Suprapubic skin (tissue), 4 donors: Measurements from ENCODE around the gene LACRT.

Experiments
- POLR2A ChIP-seq, 2 donors: fragments of 450-650 bp; IDR thresholded peaks; one replicate each; pipeline ENCODE4 v1.6.1; 2017; ENCODE audit warnings: antibody characterized with exemption in 2 of 2, mild to moderate bottlenecking in 2 of 2, moderate library complexity in 2 of 2
- POLR2AphosphoS5 ChIP-seq, 3 donors: sonication (generic); formaldehyde crosslinking; IDR thresholded peaks; one replicate each; pipeline ENCODE4 v1.6.1; 2017; ENCODE audit warnings: antibody characterized with exemption in 3 of 3
- TF ChIP-seq, protein P1 (sequence below), 2 donors: fragments of 200-600 bp in 1 of 2; fragments of 450-650 bp in 1 of 2; sonication (generic) in 1 of 2; IDR thresholded peaks; one replicate each; pipeline ENCODE4 v1.5.1; 2016 to 2019; ENCODE audit warnings: antibody characterized with exemption in 2 of 2, mild to moderate bottlenecking in 1 of 2, moderate library complexity in 1 of 2

GRCh38 chr12:54603872-54604271 is 30.8 kb downstream of the LACRT start:
- TF ChIP-seq POLR2A (IDR thresholded peaks at IDR 0.05), result no peak
- TF ChIP-seq, protein P1, sequence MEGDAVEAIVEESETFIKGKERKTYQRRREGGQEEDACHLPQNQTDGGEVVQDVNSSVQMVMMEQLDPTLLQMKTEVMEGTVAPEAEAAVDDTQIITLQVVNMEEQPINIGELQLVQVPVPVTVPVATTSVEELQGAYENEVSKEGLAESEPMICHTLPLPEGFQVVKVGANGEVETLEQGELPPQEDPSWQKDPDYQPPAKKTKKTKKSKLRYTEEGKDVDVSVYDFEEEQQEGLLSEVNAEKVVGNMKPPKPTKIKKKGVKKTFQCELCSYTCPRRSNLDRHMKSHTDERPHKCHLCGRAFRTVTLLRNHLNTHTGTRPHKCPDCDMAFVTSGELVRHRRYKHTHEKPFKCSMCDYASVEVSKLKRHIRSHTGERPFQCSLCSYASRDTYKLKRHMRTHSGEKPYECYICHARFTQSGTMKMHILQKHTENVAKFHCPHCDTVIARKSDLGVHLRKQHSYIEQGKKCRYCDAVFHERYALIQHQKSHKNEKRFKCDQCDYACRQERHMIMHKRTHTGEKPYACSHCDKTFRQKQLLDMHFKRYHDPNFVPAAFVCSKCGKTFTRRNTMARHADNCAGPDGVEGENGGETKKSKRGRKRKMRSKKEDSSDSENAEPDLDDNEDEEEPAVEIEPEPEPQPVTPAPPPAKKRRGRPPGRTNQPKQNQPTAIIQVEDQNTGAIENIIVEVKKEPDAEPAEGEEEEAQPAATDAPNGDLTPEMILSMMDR (IDR thresholded peaks at IDR 0.05), result no peak
- TF ChIP-seq POLR2AphosphoS5 (IDR thresholded peaks at IDR 0.05), result no peak
